ENCODE data around the gene RTRAF. TPM values are rescaled to one million over a fixed set of nuclear protein-coding genes. Genes with fewer than 3 reads are reported as not detected.

The RTRAF gene
- 100 to 1,000 TPM; 243 to 307 (median 264) TPM for polyA plus RNA-seq (ENCODE audit: insufficient read length in 4 of 4)

GRCh38 chr14:51989293-51990234, at the start of gene RTRAF:
Gene RTRAF, plus strand, starts transcription at chr14:51989546. Its CDS starts 94 bp downstream, at chr14:51989640.
- peak; percentile 65 to 90 (median 80) for DNase-seq (ENCODE audit: low read depth in 4 of 4, low spot score in 2 of 4)

DNA sequence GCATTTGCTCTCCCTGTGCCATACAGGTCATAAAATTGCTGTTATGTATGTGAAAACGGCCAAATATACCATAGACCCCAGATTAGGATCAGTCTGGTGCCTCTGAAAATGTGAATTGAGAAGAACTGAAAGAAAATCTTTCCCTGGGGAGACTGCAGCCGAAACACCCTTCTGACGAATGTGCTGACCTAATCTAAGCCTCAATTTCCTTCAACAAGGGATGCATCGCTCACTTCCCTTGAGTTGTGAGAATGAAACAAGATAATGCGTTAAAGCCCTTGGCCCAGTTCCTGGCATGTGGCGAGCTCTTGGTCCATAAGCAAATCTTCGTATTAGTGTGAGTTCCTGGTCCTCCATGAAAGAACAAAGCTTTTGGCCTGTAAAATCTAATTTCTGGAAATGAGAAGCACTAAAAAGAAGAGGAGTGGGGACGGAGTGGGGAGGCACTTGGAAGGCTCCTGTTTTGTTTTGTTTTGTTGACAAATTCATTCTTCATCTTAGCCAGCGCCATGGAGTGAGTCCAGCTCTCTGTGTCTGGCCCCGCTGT, 49.5 kb upstream of the RTRAF start:
- no peak for DNase-seq (ENCODE audit: low read depth in 4 of 4, low spot score in 2 of 4)

DNA sequence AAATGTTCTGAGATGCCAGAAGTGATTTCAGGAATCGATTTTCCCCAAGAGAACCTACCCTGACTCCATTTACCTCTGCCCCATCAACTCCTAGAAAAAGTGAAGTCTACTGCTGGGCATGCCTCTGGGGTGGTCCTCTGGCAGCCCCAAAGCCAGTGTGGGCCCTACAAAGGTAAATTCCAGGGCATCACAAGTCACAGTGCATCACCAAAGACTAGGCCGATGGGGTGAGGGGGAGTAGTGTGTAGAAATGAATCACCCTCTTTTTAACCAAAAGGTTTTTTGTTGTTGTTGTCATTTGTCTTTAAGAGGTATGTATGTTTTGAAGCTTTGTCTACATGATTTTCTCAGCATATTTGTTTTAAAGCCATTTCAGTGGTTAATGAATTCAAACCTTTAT, 46.4 kb upstream of the RTRAF start:
- DNase-seq (ENCODE audit: low read depth in 4 of 4, low spot score in 2 of 4): no peak

DNA sequence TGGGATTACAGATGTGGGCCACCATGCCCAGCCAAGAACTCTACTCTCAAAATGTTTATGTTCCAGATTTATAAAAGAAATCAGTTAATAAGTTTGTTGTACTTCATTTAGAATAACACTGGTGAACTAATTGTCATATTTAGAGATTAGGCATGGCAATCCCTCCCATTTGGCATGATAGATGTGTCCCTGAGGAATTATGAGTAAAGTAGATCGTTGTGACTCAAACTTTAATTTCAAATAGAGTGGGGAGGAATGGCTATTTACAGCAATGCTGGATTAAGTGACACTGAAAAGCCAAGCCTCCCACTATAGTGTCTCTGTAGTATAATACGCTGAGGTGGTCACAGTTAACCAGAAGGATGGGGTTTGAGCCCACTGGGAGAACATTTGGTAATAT, 39.3 kb upstream of the RTRAF start:
- DNase-seq (ENCODE audit: low read depth in 4 of 4, low spot score in 2 of 4): no peak

GRCh38 chr14:51951656-51952055, 37.7 kb upstream of the RTRAF start:
- DNase-seq (ENCODE audit: low read depth in 4 of 4, low spot score in 2 of 4): no peak

DNA sequence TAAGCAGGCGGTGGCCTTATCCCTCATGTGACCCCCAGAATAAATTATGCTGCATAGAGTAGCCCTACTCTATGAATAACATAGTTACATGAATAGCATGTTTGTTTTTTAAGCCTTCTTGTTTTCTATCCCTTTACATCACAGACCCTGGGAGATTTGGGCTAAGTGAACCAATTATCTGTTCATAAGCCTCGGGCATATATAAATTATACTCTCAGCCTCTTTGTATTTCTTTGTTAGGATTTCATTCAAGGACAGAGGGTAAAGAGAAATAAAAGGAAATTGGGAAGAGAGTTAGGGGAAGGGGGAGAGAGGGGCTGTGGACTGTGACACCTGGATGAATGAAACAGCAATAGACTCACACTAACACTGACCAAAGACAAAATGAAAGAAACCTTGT, 35.3 kb upstream of the RTRAF start:
- no peak for DNase-seq (ENCODE audit: low read depth in 4 of 4, low spot score in 2 of 4)

- no peak for DNase-seq (ENCODE audit: low read depth in 4 of 4, low spot score in 2 of 4)
These were observed 34.7 kb upstream of the RTRAF start for GRCh38 chr14:51954657-51955056.

GRCh38 chr14:51957950-51958349, 31.4 kb upstream of the RTRAF start:
- DNase-seq (ENCODE audit: low read depth in 4 of 4, low spot score in 2 of 4): no peak

DNA sequence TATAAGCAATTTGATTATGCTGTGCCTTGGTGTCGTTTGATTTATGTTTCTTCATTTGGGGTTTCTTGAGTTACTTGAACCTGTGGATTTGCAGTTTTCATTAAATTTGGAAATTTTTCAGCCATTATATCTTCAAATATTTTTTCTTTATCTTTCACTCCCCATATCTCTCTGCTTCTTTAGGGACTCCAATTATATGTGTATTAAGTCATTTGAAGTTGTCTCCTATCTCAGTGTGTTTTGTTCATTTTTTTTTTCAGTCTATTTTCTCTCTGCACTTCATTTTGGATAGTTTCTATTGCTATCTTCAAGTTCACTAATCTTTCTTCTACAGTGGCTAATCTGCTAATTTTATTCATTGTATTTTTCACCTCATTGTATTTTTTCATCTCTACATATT, 29.4 kb upstream of the RTRAF start:
- DNase-seq (ENCODE audit: low read depth in 4 of 4, low spot score in 2 of 4): no peak

DNA sequence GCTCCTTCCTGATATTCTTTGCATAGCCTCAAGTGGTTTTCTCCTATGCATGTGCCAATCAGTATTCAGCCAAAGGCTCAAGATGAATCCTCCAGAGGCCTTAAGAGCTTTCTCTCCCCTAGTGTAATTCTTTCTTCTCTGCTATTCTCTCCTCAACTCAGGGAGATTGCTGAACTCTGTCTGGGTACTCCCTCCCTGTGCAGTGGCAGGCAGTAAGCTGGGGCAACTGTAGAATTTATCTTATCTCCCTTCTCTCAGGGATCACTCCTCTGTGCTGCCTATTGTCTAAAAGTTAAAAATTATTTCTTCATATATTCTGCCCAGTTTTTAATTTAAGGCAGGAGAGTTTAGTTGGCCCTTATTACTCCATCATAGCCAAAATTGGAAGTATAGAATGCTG, 28.5 kb upstream of the RTRAF start:
- no peak for DNase-seq (ENCODE audit: low read depth in 4 of 4, low spot score in 2 of 4)

GRCh38 chr14:51962711-51963110, 26.6 kb upstream of the RTRAF start:
- DNase-seq (ENCODE audit: low read depth in 4 of 4, low spot score in 2 of 4): no peak

DNA sequence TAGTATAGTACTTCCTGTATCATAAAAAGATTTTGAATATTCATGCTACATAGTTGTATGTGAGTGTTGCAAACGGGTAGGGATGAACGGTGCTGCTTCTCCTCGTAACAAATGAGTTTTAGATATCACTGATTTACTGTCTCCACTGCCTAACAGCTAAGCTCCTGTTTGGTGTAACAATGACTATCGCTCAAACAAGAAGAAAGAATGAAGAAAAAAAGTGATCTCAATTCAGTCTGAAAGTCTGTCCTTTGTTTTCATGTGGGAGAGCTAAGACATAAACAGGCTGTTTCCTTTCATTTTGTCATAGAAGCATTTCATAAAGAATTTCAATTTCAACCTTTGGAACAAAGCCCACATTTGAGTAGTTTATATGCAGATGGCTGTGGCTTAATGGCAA, 26.1 kb upstream of the RTRAF start:
- peak in 2 of 4 donors; percentile 42 to 56 for DNase-seq (ENCODE audit: low read depth in 4 of 4, low spot score in 2 of 4)

GRCh38 chr14:51967521-51967920, 21.8 kb upstream of the RTRAF start:
- no peak for DNase-seq (ENCODE audit: low read depth in 4 of 4, low spot score in 2 of 4)

DNA sequence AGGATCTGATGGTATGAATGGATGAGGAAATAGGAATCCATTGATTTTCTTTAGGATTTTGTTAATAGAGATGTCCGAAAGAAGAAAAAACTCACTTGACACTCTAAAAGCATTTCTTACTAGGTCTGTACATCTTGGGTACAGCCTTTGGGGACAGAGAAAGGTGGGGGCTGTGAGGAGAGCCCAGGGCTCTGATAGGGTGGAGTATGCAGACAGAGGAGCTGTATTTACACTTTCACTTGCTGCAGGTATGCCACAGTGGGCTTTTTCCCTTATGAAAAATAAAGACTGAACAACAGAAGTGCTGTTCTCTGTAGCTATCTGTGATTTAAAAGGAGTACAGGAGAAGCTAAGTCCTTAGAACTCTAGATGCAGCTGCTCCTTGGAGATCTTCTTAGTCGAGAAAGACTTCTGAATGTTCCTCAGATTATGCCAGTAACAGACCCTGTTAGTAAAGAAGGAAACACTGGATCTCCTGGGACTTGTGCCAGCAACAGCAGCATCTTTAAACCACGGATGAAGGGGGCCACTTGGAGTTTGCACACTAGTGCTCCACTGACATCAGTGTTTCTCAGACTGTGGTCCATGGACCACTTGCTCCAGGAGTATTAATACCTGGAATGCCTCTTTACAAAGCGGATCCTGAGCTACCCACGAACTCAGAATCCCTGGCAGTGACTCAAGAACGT, 19.4 kb upstream of the RTRAF start:
- no peak for DNase-seq (ENCODE audit: low read depth in 4 of 4, low spot score in 2 of 4)

DNA sequence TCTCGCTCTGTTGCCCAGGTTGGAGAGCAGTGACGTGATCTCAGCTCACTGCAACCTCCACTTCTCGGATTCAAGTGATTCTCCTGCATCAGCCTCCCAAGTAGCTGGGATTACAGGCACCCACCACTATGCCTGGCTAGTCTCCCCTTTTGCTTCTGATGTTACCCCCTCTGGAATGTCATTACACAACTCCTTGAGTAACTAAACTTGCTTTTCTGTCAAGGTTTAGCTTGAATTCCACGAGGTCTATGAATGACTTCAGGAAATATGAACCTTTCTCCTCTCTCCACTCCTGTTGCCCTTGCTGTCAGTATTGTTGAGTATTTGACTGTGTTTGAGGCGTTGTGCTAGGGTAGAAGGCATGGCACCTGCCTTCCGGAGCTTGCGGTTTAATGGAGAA, 16.8 kb upstream of the RTRAF start:
- no peak for DNase-seq (ENCODE audit: low read depth in 4 of 4, low spot score in 2 of 4)

DNA sequence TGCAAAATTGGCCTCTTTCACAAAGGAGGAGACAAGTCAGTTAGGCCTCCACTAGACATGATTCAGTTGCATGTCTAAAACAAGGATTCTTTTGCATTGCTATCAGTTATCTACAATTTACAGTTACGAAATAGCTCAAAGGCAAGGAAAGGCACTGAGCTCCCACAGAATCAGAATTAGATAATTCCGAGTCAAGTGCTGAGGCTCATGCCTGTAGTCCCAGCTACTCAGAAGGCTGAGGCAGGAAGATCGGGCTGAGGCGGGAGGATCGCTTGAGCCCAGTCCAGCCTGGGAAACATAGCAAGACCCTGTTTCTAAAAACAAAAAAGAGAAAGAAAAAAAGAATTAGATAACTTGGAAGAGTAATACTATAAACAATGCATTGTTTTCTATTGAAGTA, 12.3 kb upstream of the RTRAF start:
- no peak for DNase-seq (ENCODE audit: low read depth in 4 of 4, low spot score in 2 of 4)

- DNase-seq (ENCODE audit: low read depth in 4 of 4, low spot score in 2 of 4): no peak
These were observed 10.7 kb upstream of the RTRAF start for GRCh38 chr14:51978681-51979085.

DNA sequence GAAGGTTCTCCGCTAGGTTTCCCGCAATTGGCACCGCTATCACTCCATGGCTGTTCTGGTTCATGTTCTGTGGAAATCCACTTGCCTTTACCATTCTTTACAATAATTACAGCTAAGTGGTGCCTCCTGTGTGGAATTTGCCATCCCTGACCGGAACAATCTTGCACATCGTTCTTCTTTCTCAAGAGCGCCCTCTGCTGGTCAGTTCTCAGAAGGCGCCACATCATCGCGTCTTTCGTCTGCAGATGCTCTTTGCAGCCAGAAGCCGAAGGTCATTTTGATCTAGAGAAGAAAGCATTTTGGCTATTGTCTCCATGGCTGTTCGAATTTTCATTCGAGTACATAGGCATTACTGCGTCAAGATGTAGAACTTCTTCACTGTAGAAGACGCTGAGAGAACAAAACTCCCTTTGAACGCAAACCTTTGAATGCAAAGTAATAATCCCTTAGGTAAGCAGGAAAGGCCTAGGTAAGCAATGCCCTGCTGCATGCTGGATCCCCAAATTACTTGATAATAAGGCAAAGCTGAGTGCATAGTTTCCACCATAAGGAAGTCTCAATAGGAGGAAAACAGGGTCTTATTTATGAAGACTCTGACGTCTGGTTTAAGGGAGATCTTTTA, 10.1 kb upstream of the RTRAF start:
- DNase-seq (ENCODE audit: low read depth in 4 of 4, low spot score in 2 of 4): peak in 3 of 4 donors; percentile 55 to 83 (median 62)

- DNase-seq (ENCODE audit: low read depth in 4 of 4, low spot score in 2 of 4): no peak
These were observed 8.0 kb upstream of the RTRAF start for GRCh38 chr14:51981218-51981854.

- DNase-seq (ENCODE audit: low read depth in 4 of 4, low spot score in 2 of 4): no peak
These were observed 1.1 kb upstream of the RTRAF start for GRCh38 chr14:51988221-51988620.

- DNase-seq (ENCODE audit: low read depth in 4 of 4, low spot score in 2 of 4): no peak
These were observed 1.1 kb downstream of the RTRAF start for GRCh38 chr14:51990488-51990887.
